OCI-LY7 (cell line): Measurements from ENCODE around the gene DENND2A. TPM values are rescaled to one million over a fixed set of nuclear protein-coding genes. Genes with fewer than 3 reads are reported as not detected.

Experiments
- BruUV-seq: library from RNA; stranded (reverse); fragments of 400-500 nt; replicated peaks from 2 replicates; lab custom pipeline; 2021; lab: Mats Ljungman, UMichigan
- CTCF ChIA-PET: fragments of 300-600 bp; sonication (Branson Sonifier 250); formaldehyde crosslinking; loops from one replicate; lab custom pipeline; 2022; ENCODE audit warnings: antibody characterized with exemption; ENCODE audit not compliant: unreplicated experiment; lab: Charles Lee
- POLR2A ChIA-PET: fragments of 300-600 bp; sonication (Branson Sonifier 250); formaldehyde crosslinking; loops from one replicate; lab custom pipeline; 2022; ENCODE audit warnings: antibody characterized with exemption; lab: Charles Lee
- DNase-seq: peaks from one replicate; pipeline ENCODE4 v3.0.0-alpha.2; 2015; ENCODE audit warnings: low spot score
- H2AFZ ChIP-seq: fragments of 200-600 bp; sonication (generic), shearing (Covaris generic); 2 replicates; pipeline ENCODE4 v1.6.1; 2014; ENCODE audit warnings: mild to moderate bottlenecking, antibody characterized with exemption, low read length, moderate library complexity
- H3K27ac ChIP-seq: fragments of 200-600 bp; sonication (generic); 2 replicates; pipeline ENCODE4 v1.5.1; 2014; ENCODE audit warnings: mixed run types, low read depth, mild to moderate bottlenecking, moderate library complexity, low read length, inconsistent platforms; ENCODE audit not compliant: poor library complexity, severe bottlenecking
- H3K36me3 ChIP-seq: fragments of 200-600 bp; sonication (generic); 2 replicates; pipeline ENCODE4 v1.6.1; 2014; ENCODE audit warnings: mild to moderate bottlenecking, antibody characterized with exemption, low read length, moderate library complexity, mixed read lengths; ENCODE audit not compliant: insufficient read depth
- H3K4me1 ChIP-seq: fragments of 200-600 bp; sonication (generic); 2 replicates; pipeline ENCODE4 v1.5.1; 2014; ENCODE audit warnings: mild to moderate bottlenecking, low read length; ENCODE audit not compliant: insufficient read depth, poor library complexity, severe bottlenecking
- H3K4me2 ChIP-seq: fragments of 200-600 bp; sonication (generic); 2 replicates; pipeline ENCODE4 v1.6.1; 2014; ENCODE audit warnings: mild to moderate bottlenecking, low read length
- H3K4me3 ChIP-seq: fragments of 200-600 bp; sonication (generic); 2 replicates; pipeline ENCODE4 v1.5.1; 2014; ENCODE audit warnings: mild to moderate bottlenecking, low read depth, low read length; ENCODE audit not compliant: poor library complexity, severe bottlenecking
- H3K79me2 ChIP-seq: fragments of 200-600 bp; sonication (generic); 2 replicates; pipeline ENCODE4 v1.6.1; 2016; ENCODE audit warnings: low read depth, mild to moderate bottlenecking, low read length, moderate library complexity, mixed read lengths; ENCODE audit not compliant: insufficient read depth
- H3K9me2 ChIP-seq: fragments of 200-600 bp; sonication (generic); 2 replicates; pipeline ENCODE4 v1.6.1; 2016; ENCODE audit warnings: mild to moderate bottlenecking, low read length, mixed read lengths; ENCODE audit not compliant: insufficient read depth
- H3K9me3 ChIP-seq: fragments of 200-600 bp; sonication (generic); 2 replicates; pipeline ENCODE4 v1.6.1; 2014; ENCODE audit warnings: mild to moderate bottlenecking, mixed run types, low read length, mixed read lengths
- H4K20me1 ChIP-seq: fragments of 200-600 bp; sonication (generic); 2 replicates; pipeline ENCODE4 v1.6.1; 2014; ENCODE audit warnings: mild to moderate bottlenecking, antibody characterized with exemption, low read length, moderate library complexity, mixed read lengths; ENCODE audit not compliant: insufficient read depth
- CTCF ChIP-seq: fragments of 200-600 bp; sonication (generic); conservative IDR thresholded peaks from 2 replicates; pipeline ENCODE4 v1.5.1; 2014; ENCODE audit warnings: mild to moderate bottlenecking, antibody characterized with exemption, low read length, moderate library complexity, mixed read lengths
- EZH2phosphoT487 ChIP-seq: fragments of 200-600 bp; sonication (generic); IDR thresholded peaks from 2 replicates; pipeline ENCODE4 v1.6.1; 2018; ENCODE audit warnings: low read depth, borderline replicate concordance, mild to moderate bottlenecking, mixed run types, antibody characterized with exemption, low read length, moderate library complexity, mixed read lengths
- intact Hi-C: fragments of 100-400 bp; cut with micrococcal nuclease; formaldehyde crosslinking; loops from one replicate; pipeline ENCODE4 v1.10.0; 2022; ENCODE audit not compliant: unreplicated experiment
- total RNA-seq, 2 experiments: library from RNA; depleted of rRNA in 1 of 2; stranded (reverse); fragments of >200 nt in 1 of 2; shearing (Covaris generic) in 1 of 2; gene quantifications; 2 replicates each; pipeline ENCODE4 v1.2.3, GENCODE V29; 2014 to 2022

The DENND2A gene
- total RNA-seq, 2 experiments from 2014 or later = 0.13 to 0.35 TPM

- CTCF ChIA-PET = no interaction called here
Observed at GRCh38 chr7:140544388-140544826, 96.2 kb downstream of the DENND2A start.

GRCh38 chr7:140542228-140542603, 98.4 kb downstream of the DENND2A start:
- Histone ChIP-seq H3K36me3 (no peaks in the 10 kb centered on the region), H3K9me2 (no peaks in the 10 kb centered on the region), H3K9me3 (no peaks in the 10 kb centered on the region), H2AFZ (no peak overlapping the region), H3K4me2 (no peak overlapping the region), H4K20me1 (no peaks in the 10 kb centered on the region), H3K4me3 (no peak overlapping the region), H3K4me1 (no peaks in the 10 kb centered on the region), H3K79me2 (no peaks in the 10 kb centered on the region), H3K27ac (no peak overlapping the region)
- TF ChIP-seq EZH2phosphoT487 (no peak), CTCF (no peak)
- ChIA-PET POLR2A (interaction anchor here (0.6 to 0.7 kb wide), 2 partner anchors 95 to 136 kb away, joined by 3 read pairs; no protein-coding TSS in a partner anchor), CTCF (no interaction called here)
- no peak for DNase-seq
- intact Hi-C loops = no loop called here
- BruUV-seq = no TSS peak

More at GRCh38 chr7:140544388-140544826, 96.2 kb downstream of the DENND2A start:
- H4K20me1 ChIP-seq = no peaks in the 10 kb centered on the region
- no TSS peak for BruUV-seq
- H3K9me2 ChIP-seq = no peaks in the 10 kb centered on the region
- no peaks in the 10 kb centered on the region for H3K36me3 ChIP-seq
- H3K4me1 ChIP-seq = no peaks in the 10 kb centered on the region
- no peak overlapping the region for H2AFZ ChIP-seq
- H3K4me2 ChIP-seq = no peak overlapping the region
- H3K9me3 ChIP-seq = no peaks in the 10 kb centered on the region
- TF ChIP-seq EZH2phosphoT487 = no peak
- POLR2A ChIA-PET = no interaction called here
- intact Hi-C loops = no loop called here
- DNase-seq = no peak
- H3K79me2 ChIP-seq = no peaks in the 10 kb centered on the region
- H3K4me3 ChIP-seq = no peak overlapping the region
- no peak overlapping the region for H3K27ac ChIP-seq

GRCh38 chr7:140541513-140542227, 98.9 kb downstream of the DENND2A start:
- Histone ChIP-seq H3K4me3 (no peak overlapping the region), H3K9me3 (no peaks in the 10 kb centered on the region), H4K20me1 (no peaks in the 10 kb centered on the region), H3K79me2 (no peaks in the 10 kb centered on the region), H2AFZ (no peak overlapping the region), H3K4me2 (no peak overlapping the region), H3K36me3 (no peaks in the 10 kb centered on the region), H3K27ac (no peak overlapping the region), H3K4me1 (no peaks in the 10 kb centered on the region), H3K9me2 (no peaks in the 10 kb centered on the region)
- ChIA-PET POLR2A (interaction anchor here (0.7 kb wide), 1 partner anchor 95 kb away, joined by 3 read pairs; no protein-coding TSS in a partner anchor), CTCF (no interaction called here)
- no peak for DNase-seq
- no TSS peak for BruUV-seq
- intact Hi-C loops = no loop called here
- TF ChIP-seq CTCF (no peak), EZH2phosphoT487 (no peak)
